GM19023 (cell line): ENCODE measurements around the gene POU4F1.

Source experiments
- ATAC-seq: cut with Tn5 transposase; IDR thresholded peaks from one replicate; pipeline ENCODE4 v1.9.1; 2021; ENCODE audit warnings: mild to moderate bottlenecking, moderate library complexity; ENCODE audit not compliant: unreplicated experiment

The POU4F1 gene

DNA sequence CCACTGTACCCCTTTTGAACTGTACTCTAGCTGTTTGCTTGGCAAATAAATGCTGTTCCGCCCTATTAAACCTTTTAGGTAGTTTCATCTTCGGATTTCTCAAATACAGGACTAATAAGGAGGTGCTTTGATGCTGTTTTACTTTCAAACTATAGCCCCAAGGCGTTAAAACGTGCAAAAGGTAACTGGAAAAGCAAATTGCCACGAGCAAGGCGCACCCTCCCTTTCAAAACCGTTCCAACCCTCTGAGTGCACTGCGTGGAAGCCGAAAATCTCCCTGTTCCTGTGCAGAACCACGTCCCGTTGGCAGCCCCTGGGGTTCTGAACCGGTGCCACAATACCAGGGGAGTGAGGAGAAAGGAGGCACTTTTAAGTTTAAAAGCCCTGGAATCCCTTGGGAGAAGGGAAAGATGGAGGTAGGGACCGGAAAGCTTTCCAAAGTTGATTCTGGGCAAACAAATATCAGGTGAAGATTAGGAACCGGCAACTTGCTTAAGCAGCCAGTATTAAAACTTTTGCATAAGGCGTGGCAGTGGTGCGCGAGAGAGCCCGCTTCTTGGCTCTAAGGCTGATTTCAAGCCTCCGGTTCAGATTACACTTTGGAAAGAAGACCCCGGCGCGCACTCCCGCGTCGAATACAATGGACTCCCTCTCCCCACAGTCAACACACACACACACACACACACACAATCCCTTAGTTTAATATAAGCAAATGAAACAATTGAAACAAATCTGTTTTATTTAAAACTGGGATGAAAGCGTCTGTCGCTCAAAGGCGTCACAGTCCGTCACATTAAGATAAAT, 9.5 kb downstream of the POU4F1 start:
- no peak for ATAC-seq

DNA sequence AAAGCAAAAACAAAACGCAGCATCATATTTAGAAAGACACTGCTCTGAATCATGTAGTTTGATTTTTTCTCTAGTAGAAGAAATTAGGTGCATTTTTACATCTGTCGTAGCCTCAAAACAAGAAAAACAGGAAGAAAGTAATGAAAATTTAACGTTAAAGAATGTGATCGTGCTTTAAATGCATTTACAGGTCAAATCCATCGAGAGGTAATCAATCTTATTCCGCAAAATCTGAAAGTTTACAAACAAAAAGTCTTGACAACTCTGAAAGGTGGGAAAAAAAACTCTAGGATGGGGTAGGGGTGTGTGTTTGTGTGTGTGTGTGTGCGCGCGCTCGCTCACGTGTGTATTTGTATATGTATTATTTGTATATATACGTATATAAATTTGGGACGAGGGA, 10.2 kb downstream of the POU4F1 start:
- ATAC-seq, result no peak

DNA sequence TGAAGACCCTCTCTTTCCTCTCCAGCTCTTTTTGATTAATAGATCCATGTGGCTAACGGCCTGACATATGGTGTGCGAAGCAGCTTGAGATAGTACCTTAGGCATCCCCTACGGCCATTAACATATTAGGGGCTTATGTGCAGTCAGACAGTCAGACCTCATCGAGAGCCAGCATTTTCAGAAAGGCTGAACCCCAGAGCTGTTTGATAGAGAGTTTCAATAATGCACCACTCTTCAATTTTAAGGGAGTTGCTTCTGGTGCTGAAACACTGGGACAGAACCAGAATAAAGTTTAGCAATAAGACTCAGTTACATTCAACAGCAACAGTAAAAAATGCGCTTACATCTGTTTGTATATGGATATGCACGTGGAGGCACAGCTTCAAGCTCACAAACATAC, 10.8 kb downstream of the POU4F1 start:
- ATAC-seq, result no peak

DNA sequence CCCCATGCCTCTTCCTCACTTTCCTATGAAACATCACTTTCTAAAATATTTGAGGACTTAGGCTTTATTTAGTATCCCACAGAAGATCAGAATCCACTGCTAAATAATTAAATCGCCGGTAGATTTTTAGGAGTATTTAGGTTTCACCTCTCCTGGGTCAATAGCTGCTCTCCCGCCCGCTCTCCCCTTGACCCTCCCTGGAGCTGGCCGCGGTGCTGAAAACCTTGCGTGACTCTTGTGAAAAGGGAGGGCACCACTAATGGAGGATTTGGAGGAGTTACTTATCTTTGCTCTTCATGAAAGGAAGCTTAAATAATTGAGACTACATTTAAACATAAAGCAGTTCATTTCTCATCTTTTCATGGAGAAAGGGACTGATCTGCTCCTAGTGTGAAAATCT, 14.1 kb downstream of the POU4F1 start:
- no peak for ATAC-seq

DNA sequence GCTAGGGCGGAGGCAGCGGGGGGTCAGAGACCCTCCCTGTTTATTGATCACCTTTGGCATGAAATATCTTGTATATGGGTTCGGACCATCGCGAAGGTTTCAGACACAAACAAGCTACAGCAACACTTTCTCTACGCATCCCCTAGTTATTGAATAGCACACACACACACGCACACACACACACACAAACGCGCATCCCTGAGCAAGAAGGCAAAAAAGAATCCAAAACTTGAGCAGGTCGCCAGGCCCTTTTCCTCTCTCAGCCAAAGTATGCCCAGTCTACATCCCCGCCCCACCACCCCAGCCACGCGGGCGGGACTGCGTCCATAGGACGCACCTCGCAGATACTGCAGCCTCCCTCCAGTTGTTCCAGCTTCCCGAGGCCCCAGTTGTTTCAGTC, 16.0 kb downstream of the POU4F1 start:
- no peak for ATAC-seq

DNA sequence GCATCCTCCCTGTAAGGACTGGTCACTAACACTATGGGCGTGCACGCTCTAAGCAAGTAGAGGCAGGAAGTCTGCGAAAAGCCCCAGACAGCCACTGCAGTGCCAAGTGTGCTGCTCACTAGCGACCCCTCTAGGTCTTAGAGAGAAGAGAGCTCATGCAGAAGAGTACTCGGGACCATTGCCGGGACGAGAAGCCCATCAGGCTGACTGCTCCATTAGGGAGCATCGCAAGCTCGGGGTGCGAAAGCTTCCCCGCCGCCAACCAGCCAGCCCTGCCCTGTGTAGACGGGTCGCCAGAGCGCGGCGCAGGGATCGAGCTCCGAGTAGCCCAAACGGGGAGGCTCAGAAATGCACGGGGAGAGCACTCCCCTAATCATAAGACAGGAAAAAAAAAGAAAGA, 16.6 kb downstream of the POU4F1 start:
- ATAC-seq, result no peak

DNA sequence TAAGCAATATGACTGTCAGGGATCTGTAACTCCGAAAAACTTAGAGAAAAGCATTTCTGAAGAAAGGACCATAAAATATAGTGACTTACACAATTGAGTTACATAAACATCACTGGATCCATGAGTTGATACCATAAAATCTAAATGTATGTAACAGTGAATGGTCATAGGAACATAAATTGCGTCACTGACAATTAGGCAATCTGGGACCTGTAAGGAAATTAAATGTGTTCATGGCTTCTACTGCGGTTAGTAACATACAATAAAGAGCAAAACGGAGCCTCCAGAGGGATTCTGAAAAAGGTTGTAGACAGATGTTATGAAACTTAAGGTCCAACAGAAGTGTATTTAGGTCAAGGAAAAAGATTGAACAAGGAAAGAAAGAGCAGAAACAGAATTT, 27.1 kb downstream of the POU4F1 start:
- no peak for ATAC-seq

DNA sequence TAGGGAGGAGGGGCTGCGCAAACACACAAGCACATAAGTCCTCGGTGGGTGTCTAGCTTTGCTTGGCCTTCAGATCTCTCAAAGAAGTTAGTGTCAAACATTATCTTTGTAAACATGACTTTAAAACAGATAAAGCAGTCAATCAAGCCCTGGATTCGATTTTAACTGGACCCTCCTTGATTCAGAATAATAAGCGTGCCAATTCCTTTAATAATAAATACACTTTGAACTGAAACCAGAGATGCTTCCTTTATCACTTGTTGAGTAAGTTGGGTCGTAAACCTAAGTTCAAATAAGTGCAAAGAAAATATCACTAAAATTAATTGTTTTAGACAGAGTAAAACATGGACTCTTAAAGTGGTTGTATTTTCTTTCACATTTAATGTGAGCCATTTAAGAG, 30.9 kb downstream of the POU4F1 start:
- no peak for ATAC-seq

DNA sequence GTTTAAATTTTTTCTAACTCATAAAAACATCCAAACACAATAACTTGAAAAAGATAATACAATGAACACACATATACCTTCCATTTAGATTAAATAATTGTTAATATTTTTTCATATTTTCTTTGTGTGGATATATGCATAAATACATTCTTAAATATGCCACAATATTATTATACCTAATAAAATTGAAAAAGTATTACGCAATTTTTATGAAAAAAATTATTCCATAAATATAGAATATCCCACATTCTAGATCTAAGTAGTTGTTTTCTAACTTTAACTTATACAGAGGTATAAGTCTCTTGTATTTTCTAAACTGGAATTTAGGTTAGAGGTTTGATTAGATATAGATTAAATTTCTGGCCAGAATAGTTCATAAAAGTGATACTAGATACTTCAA, 34.3 kb downstream of the POU4F1 start:
- ATAC-seq, result no peak

DNA sequence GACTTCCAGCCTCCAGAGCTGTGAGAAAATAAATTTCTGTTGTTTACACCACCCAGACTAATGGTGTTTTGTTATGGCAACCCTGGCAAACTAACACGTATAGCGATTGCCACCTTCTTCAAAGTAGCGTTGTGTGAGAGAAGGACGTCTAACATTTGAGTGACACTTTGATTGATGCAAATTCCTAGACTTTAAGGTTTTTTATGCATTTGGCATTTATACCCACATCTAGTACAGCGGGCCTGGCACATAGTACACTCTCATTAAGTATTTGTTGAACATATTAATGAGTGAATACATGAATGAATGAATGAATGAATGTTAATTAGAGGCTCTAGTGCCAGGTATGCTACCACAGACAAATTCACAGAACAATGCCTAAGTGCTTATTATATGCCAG, 36.7 kb downstream of the POU4F1 start:
- no peak for ATAC-seq

DNA sequence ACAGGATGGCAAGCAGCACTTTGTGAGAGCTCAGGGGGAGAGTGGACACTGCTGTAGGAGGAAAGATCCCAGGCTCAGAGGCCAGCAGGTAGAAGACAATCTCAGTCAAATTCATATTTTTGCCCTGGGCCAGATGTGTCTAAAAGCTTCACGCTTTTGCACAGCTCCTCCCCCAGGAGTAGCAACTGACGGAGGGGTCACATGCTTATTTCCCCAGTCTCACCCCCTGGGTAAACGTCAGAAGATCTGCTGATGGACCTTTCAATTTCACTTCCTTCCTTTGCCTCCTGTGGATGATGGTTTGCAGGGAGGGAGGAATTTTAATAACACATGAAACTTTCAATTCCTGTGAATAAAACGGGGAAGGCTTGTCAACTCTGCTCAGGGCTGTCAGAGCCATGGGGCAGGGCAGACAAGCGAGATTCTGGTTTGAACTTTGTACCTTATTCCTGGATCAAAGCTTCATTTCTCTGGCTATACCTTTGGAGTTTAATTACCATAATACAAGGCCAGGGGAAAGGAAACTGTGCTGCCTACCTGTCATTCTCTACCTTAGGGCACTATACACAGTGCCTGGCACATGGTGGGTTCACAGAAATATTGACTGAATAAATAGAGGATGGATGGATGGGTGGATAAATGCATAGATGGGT, 41.0 kb downstream of the POU4F1 start:
- no peak for ATAC-seq
